Coronary artery (tissue), 2 donors: Measurements from ENCODE around the gene EIF4E1B.
A peak's percentile ranks its signal among the peaks of the same experiment; 100 is the strongest.

Experiments used
- DNase-seq: peaks from one replicate; pipeline ENCODE4 v3.0.0-alpha.2; 2017; ENCODE audit warnings: low spot score
- H3K27ac ChIP-seq, 2 donors: fragments of 200-600 bp; sonication (generic); one replicate each; pipeline ENCODE4 v1.5.1; 2016 to 2019
- H3K4me3 ChIP-seq: fragments of 200-600 bp; sonication (generic); 2 replicates; pipeline ENCODE4 v1.5.1; 2016; ENCODE audit warnings: mild to moderate bottlenecking, moderate library complexity
- CTCF ChIP-seq: fragments of 200-600 bp; sonication (generic); IDR thresholded peaks from one replicate; pipeline ENCODE4 v1.5.1; 2019; ENCODE audit warnings: antibody characterized with exemption

EIF4E1B gene

GRCh38 chr5:176653401-176654385 lies 23.2 kb downstream of the EIF4E1B start:
- no peak overlapping the region for H3K27ac ChIP-seq
- DNase-seq: no peak

GRCh38 chr5:176654856-176655255 lies 24.4 kb downstream of the EIF4E1B start:
- no peak overlapping the region for H3K4me3 ChIP-seq

More at GRCh38 chr5:176653401-176654385, 23.2 kb downstream of the EIF4E1B start:
- no peak for TF ChIP-seq CTCF
- no peak overlapping the region for H3K4me3 ChIP-seq

DNA sequence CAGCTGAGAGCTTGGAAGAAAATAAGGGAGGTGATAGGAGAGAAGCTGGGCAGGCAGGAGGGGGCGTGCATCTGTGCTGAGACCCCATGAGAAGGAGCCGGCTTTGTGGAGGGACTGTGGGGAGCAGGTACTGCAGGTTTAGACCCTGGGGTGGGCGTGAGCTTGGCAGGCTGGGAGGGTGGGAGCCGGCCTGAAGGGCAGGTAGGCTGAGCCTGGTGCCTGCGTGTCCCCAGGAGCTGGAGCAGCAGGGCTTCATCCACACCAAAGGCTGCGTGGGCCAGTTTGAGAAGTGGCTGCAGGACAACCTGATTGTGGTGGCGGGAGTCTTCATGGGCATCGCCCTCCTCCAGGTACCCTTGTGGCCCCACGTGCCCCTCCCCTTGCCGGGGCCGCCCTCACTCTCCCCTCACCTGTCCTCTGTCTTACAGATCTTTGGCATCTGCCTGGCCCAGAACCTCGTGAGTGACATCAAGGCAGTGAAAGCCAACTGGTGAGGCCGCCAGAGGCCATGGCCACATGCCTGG lies 26.1 kb downstream of the EIF4E1B start:
- Histone ChIP-seq H3K4me3 (no peak overlapping the region), H3K27ac (no peak overlapping the region)
- TF ChIP-seq CTCF: no peak
- DNase-seq: no peak

More at GRCh38 chr5:176654856-176655255, 24.4 kb downstream of the EIF4E1B start:
- DNase-seq: no peak
- no peak overlapping the region for H3K27ac ChIP-seq
- no peak for TF ChIP-seq CTCF

DNA sequence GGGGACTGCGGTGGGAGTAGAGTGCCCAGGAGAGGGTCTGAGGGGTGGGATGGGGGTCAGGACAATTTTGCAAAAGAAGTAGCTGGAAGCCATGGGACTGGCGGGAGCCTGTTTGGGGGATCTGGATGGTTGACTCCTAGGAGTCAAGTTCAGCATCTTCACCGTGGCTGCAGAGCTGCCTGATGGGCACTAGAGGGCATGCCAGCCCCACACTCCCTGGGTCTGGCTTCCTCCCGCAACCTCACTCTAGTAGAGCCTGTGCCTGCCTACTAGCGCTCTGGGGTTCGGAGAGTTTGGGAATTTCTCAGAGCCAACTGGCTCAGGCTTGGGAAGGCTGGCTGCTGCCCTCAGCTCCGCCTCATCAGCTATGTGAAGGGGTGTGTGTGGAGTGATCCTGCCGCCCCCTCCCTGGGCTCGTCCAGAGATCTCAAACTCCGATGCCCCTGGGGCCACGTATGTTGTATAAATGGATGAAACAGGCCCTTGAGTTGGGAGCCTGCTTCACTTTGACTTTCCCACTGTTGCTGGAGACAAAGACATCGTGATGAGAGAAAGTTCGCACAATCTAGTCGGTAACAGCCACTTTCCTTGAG lies 27.6 kb downstream of the EIF4E1B start:
- no peak for DNase-seq
- H3K4me3 ChIP-seq: no peak overlapping the region
- no peak overlapping the region for H3K27ac ChIP-seq
- peak; percentile 62 for TF ChIP-seq CTCF

- peak overlapping the region; percentile 28 for H3K4me3 ChIP-seq
- no peak for DNase-seq
- no peak overlapping the region for H3K27ac ChIP-seq
- no peak for TF ChIP-seq CTCF
Measured at GRCh38 chr5:176658817-176659511, 28.5 kb downstream of the EIF4E1B start.

- DNase-seq: no peak
- H3K27ac ChIP-seq: no peak overlapping the region
- no peak overlapping the region for H3K4me3 ChIP-seq
- TF ChIP-seq CTCF: no peak
Measured at GRCh38 chr5:176659512-176659839, 29.0 kb downstream of the EIF4E1B start.
